Omental fat pad (tissue), 4 donors: ENCODE results near the gene RFNG. TPM values are rescaled to one million over a fixed set of nuclear protein-coding genes. Genes with fewer than 3 reads are reported as not detected.

Experiments
- ATAC-seq: fragments of 150-250 bp; one replicate; pipeline ENCODE4 v1.9.1; 2016; ENCODE audit warnings: mild to moderate bottlenecking, moderate library complexity; ENCODE audit not compliant: low FRiP score
- DNase-seq: peaks from one replicate; pipeline ENCODE4 v3.0.0-alpha.2; 2019; ENCODE audit warnings: low spot score
- CTCF ChIP-seq, 3 donors: fragments of 450-650 bp; IDR thresholded peaks; one replicate each; pipeline ENCODE4 v1.5.1; 2016 to 2017; ENCODE audit warnings: antibody characterized with exemption in 3 of 3, mild to moderate bottlenecking in 3 of 3, moderate library complexity in 2 of 3
- total RNA-seq, 4 donors: library from RNA; depleted of rRNA; stranded (reverse); fragments of >200 nt; gene quantifications; one replicate each; pipeline ENCODE4 v1.1.0, GENCODE V29; 2016

The RFNG gene
- total RNA-seq, 4 donors from 2014 or later, result 20.2 to 51.3 (median 32.0) TPM

GRCh38 chr17:82050152-82050760, 1.4 kb downstream of the RFNG start:
- DNase-seq (no peak), ATAC-seq (no peak)
- no peak for TF ChIP-seq CTCF (IDR thresholded peaks at IDR 0.05)

GRCh38 chr17:82049521-82049971, 2.1 kb downstream of the RFNG start:
- no peak for TF ChIP-seq CTCF (IDR thresholded peaks at IDR 0.05)
- ATAC-seq, result no peak
- DNase-seq, result no peak

GRCh38 chr17:82049106-82049505, 2.5 kb downstream of the RFNG start:
- DNase-seq (no peak), ATAC-seq (no peak)
- TF ChIP-seq CTCF (IDR thresholded peaks at IDR 0.05), result no peak

- DNase-seq (no peak), ATAC-seq (no peak)
- no peak for TF ChIP-seq CTCF (IDR thresholded peaks at IDR 0.05)
Observed at GRCh38 chr17:82048571-82048971, 3.0 kb downstream of the RFNG start.

- TF ChIP-seq CTCF (IDR thresholded peaks at IDR 0.05), result no peak
- no peak for ATAC-seq
- no peak for DNase-seq
Observed at GRCh38 chr17:82047914-82048570, 3.6 kb downstream of the RFNG start.

- no peak for ATAC-seq
- no peak for TF ChIP-seq CTCF (IDR thresholded peaks at IDR 0.05)
- DNase-seq, result no peak
Observed at GRCh38 chr17:82047379-82047778, 4.2 kb downstream of the RFNG start.

- DNase-seq (no peak), ATAC-seq (no peak)
- no peak for TF ChIP-seq CTCF (IDR thresholded peaks at IDR 0.05)
Observed at GRCh38 chr17:82046903-82047302, 4.7 kb downstream of the RFNG start.
